OCI-LY3 (cell line): ENCODE measurements around the gene PYHIN1.
A peak's percentile ranks its signal among the peaks of the same experiment; 100 is the strongest.

ENCODE experiments used
- H2AFZ ChIP-seq: fragments of 200-600, 300-600 bp; shearing (Covaris generic); 2 replicates; pipeline ENCODE4 v1.6.0; 2014; ENCODE audit warnings: antibody characterized with exemption, low read depth, low read length
- H3K27ac ChIP-seq: fragments of 200-600, 300-600 bp; sonication (generic); 2 replicates; pipeline ENCODE4 v1.5.1; 2014; ENCODE audit warnings: mild to moderate bottlenecking, low read length, moderate library complexity, mixed read lengths
- H3K27me3 ChIP-seq: fragments of 200-600, 300-600 bp; sonication (generic); 2 replicates; pipeline ENCODE4 v1.6.1; 2014; ENCODE audit warnings: low read depth, low read length, mixed read lengths
- H3K36me3 ChIP-seq: fragments of 200-600, 300-600 bp; sonication (generic); replicated peaks from 2 replicates; pipeline ENCODE3; 2014; ENCODE audit warnings: low read depth, low read length, mixed read lengths
- H3K4me1 ChIP-seq: fragments of 300-600, 200-600 bp; sonication (generic); 2 replicates; pipeline ENCODE4 v1.6.1; 2014; ENCODE audit warnings: low read length, mixed read lengths
- H3K4me2 ChIP-seq: fragments of 200-600, 300-600 bp; sonication (generic); 2 replicates; pipeline ENCODE4 v1.6.1; 2014; ENCODE audit warnings: low read length, mixed read lengths
- H3K4me3 ChIP-seq: fragments of 300-600, 200-600 bp; sonication (generic); 2 replicates; pipeline ENCODE4 v1.5.1; 2014; ENCODE audit warnings: antibody characterized with exemption, mild to moderate bottlenecking, low read length, moderate library complexity
- H3K79me2 ChIP-seq: fragments of 300-600, 200-600 bp; shearing (Covaris generic); 2 replicates; pipeline ENCODE4 v1.6.1; 2014; ENCODE audit warnings: mild to moderate bottlenecking, low read length, mixed read lengths
- H3K9ac ChIP-seq: fragments of 300-600, 200-600 bp; shearing (Covaris generic); 2 replicates; pipeline ENCODE4 v1.6.0; 2014; ENCODE audit warnings: mild to moderate bottlenecking, low read length, moderate library complexity
- H3K9me3 ChIP-seq: fragments of 200-600, 300-600 bp; shearing (Covaris generic); 2 replicates; pipeline ENCODE4 v1.6.1; 2014; ENCODE audit warnings: low read length, mixed read lengths; ENCODE audit not compliant: insufficient read depth
- H4K20me1 ChIP-seq: fragments of 200-600, 300-600 bp; sonication (generic); 2 replicates; pipeline ENCODE4 v1.6.1; 2016; ENCODE audit warnings: low read length, mixed read lengths; ENCODE audit not compliant: insufficient read depth
- CTCF ChIP-seq: fragments of 200-600, 300-600 bp; sonication (generic); IDR thresholded peaks from 2 replicates; pipeline ENCODE4 v1.5.1; 2014; ENCODE audit warnings: antibody characterized with exemption, low read length, low read depth
- EZH2phosphoT487 ChIP-seq: fragments of 200-600 bp; shearing (Covaris generic); IDR thresholded peaks from 2 replicates; pipeline ENCODE4 v1.6.1; 2018; ENCODE audit warnings: antibody characterized with exemption, mixed run types, low read depth

The PYHIN1 gene

GRCh38 chr1:158969855-158970254 is 38.5 kb downstream of the PYHIN1 start:
- Histone ChIP-seq H3K79me2 (no peaks in the 10 kb centered on the region), H4K20me1 (no peaks in the 10 kb centered on the region), H3K9ac (no peak overlapping the region), H3K27me3 (no peaks in the 10 kb centered on the region), H2AFZ (no peak overlapping the region), H3K9me3 (no peaks in the 10 kb centered on the region), H3K27ac (no peak overlapping the region), H3K4me2 (no peak overlapping the region), H3K36me3 (no peaks in the 10 kb centered on the region), H3K4me3 (no peak overlapping the region), H3K4me1 (no peaks in the 10 kb centered on the region)
- TF ChIP-seq EZH2phosphoT487 = no peak
- no peak for TF ChIP-seq CTCF

GRCh38 chr1:158972841-158973240 is 41.5 kb downstream of the PYHIN1 start:
- no peak for TF ChIP-seq EZH2phosphoT487
- TF ChIP-seq CTCF = peak; percentile 77
- Histone ChIP-seq H3K9ac (no peak overlapping the region), H3K27me3 (no peaks in the 10 kb centered on the region), H4K20me1 (no peaks in the 10 kb centered on the region), H3K4me2 (no peak overlapping the region), H2AFZ (no peak overlapping the region), H3K4me3 (no peak overlapping the region), H3K9me3 (no peaks in the 10 kb centered on the region), H3K36me3 (no peaks in the 10 kb centered on the region), H3K4me1 (no peaks in the 10 kb centered on the region), H3K27ac (no peak overlapping the region), H3K79me2 (no peaks in the 10 kb centered on the region)

- Histone ChIP-seq H3K4me2 (no peak overlapping the region), H3K79me2 (no peaks in the 10 kb centered on the region), H3K9ac (no peak overlapping the region), H4K20me1 (no peaks in the 10 kb centered on the region), H3K36me3 (no peaks in the 10 kb centered on the region), H3K27ac (no peak overlapping the region), H3K9me3 (peaks cover 5% of the 10 kb centered on the region; the same call in 1 of the 2 replicates), H3K4me1 (peaks cover 15% of the 10 kb centered on the region), H3K27me3 (no peaks in the 10 kb centered on the region), H3K4me3 (no peak overlapping the region), H2AFZ (no peak overlapping the region)
- TF ChIP-seq CTCF = no peak
- no peak for TF ChIP-seq EZH2phosphoT487
Measured at GRCh38 chr1:158976219-158976618, 44.9 kb downstream of the PYHIN1 start.

GRCh38 chr1:158978730-158979129 is 47.4 kb downstream of the PYHIN1 start:
- Histone ChIP-seq H3K4me3 (peak overlapping the region; percentile 19), H4K20me1 (no peaks in the 10 kb centered on the region), H3K27ac (peak overlapping the region; percentile 63), H3K27me3 (no peaks in the 10 kb centered on the region), H3K4me1 (peaks cover 28% of the 10 kb centered on the region), H2AFZ (peak overlapping the region; percentile 78; the same call in 1 of the 2 replicates), H3K9me3 (peaks cover 14% of the 10 kb centered on the region; the same call in 1 of the 2 replicates), H3K36me3 (no peaks in the 10 kb centered on the region), H3K9ac (no peak overlapping the region; the same call in 1 of the 2 replicates), H3K79me2 (no peaks in the 10 kb centered on the region), H3K4me2 (peak overlapping the region; percentile 67)
- TF ChIP-seq EZH2phosphoT487 = no peak
- TF ChIP-seq CTCF = no peak
